Panc1 (cell line): ENCODE measurements around the gene COMMD1. TPM values are rescaled to one million over a fixed set of nuclear protein-coding genes. Genes with fewer than 3 reads are reported as not detected.
"Not testable (repeated sequence)": the region's sequence is repeated elsewhere in the genome, so short reads cannot be mapped to it uniquely, and the experiment has no call there.

ENCODE experiments used
- ATAC-seq: fragments of 200-7000 bp; cut with Tn5 transposase; 2 replicates; pipeline ENCODE4 v1.9.1; 2020; ENCODE audit warnings: mild to moderate bottlenecking, moderate library complexity
- BruUV-seq: library from RNA; stranded (reverse); fragments of 400-500 nt; replicated peaks from 2 replicates; lab custom pipeline; 2021; lab: Mats Ljungman, UMichigan
- CTCF ChIA-PET: fragments of 300-600 bp; sonication (Branson Sonifier 250); formaldehyde crosslinking; loops from one replicate; lab custom pipeline; 2022; ENCODE audit warnings: antibody characterized with exemption; lab: Charles Lee
- POLR2A ChIA-PET: fragments of 300-600 bp; sonication (Branson Sonifier 250); formaldehyde crosslinking; loops from one replicate; lab custom pipeline; 2022; ENCODE audit warnings: antibody characterized with exemption; lab: Charles Lee
- DNase-seq: peaks from one replicate; pipeline ENCODE4 v3.0.0-alpha.2; 2010; ENCODE audit warnings: low read depth, low spot score
- H3K27ac ChIP-seq: 2 replicates; pipeline ENCODE4 v1.5.1; 2011; ENCODE audit warnings: mild to moderate bottlenecking, low read length, inconsistent platforms
- H3K27me3 ChIP-seq: fragments of 200-500 bp; sonication (Bioruptor generic); 2 replicates; pipeline ENCODE4 v1.6.0; 2014; ENCODE audit warnings: low read length, inconsistent platforms; ENCODE audit not compliant: control insufficient read depth, insufficient read depth
- H3K36me3 ChIP-seq: fragments of 200-500 bp; sonication (Bioruptor generic); 2 replicates; pipeline ENCODE4 v1.5.1; 2014; ENCODE audit warnings: inconsistent platforms, mild to moderate bottlenecking, low read length, moderate library complexity; ENCODE audit not compliant: control insufficient read depth, insufficient read depth
- H3K4me1 ChIP-seq: 2 replicates; pipeline ENCODE4 v1.5.1; 2011; ENCODE audit warnings: inconsistent platforms, mild to moderate bottlenecking, low read length, moderate library complexity; ENCODE audit not compliant: control insufficient read depth, insufficient read depth
- H3K4me3 ChIP-seq, 2 experiments: 2 replicates each; pipeline ENCODE4 v1.5.1; 2011 to 2012; ENCODE audit warnings: low read depth in 2 of 2, low read length in 2 of 2, mild to moderate bottlenecking in 2 of 2, inconsistent platforms in 1 of 2, moderate library complexity in 1 of 2
- H3K9me3 ChIP-seq: fragments of 200-500 bp; sonication (Bioruptor generic); 2 replicates; pipeline ENCODE4 v1.5.1; 2014; ENCODE audit warnings: low read depth, mild to moderate bottlenecking, inconsistent platforms, low read length, moderate library complexity; ENCODE audit not compliant: control insufficient read depth, insufficient read depth
- CTCF ChIP-seq: fragments of 450-650 bp; IDR thresholded peaks from 2 replicates; pipeline ENCODE4 v1.5.1; 2017; ENCODE audit warnings: mild to moderate bottlenecking
- POLR2AphosphoS5 ChIP-seq: IDR thresholded peaks from 2 replicates; pipeline ENCODE4 v1.6.1; 2012; ENCODE audit warnings: mild to moderate bottlenecking, low read depth, low read length, moderate library complexity
- SIN3A ChIP-seq: IDR thresholded peaks from 2 replicates; pipeline ENCODE4 v1.6.1; 2012; ENCODE audit warnings: low read depth, mild to moderate bottlenecking, low read length, moderate library complexity, borderline replicate concordance; ENCODE audit not compliant: insufficient read depth
- TCF7L2 ChIP-seq: IDR thresholded peaks from 2 replicates; pipeline ENCODE4 v1.6.1; 2011; ENCODE audit warnings: mild to moderate bottlenecking, low read depth, low read length, inconsistent platforms
- in situ Hi-C: cut with HindIII; loops from 2 replicates; pipeline ENCODE4 v1.10.0; 2016; ENCODE audit warnings: low sequenced_read_pairs, low pct_unique_long_range_greater_than_20kb
- intact Hi-C: fragments of 100-400 bp; cut with micrococcal nuclease; formaldehyde crosslinking; loops from one replicate; pipeline ENCODE4 v1.10.0; 2022; ENCODE audit not compliant: unreplicated experiment
- total RNA-seq: library from RNA; stranded (reverse); gene quantifications from one replicate; pipeline ENCODE4 v1.2.1, GENCODE V29; 2021; ENCODE audit not compliant: unreplicated experiment
- TF ChIP-seq, protein P1 (sequence below), 2 experiments: IDR thresholded peaks; 2 replicates each; pipeline ENCODE4 v1.6.1; 2011 to 2012; ENCODE audit warnings: low read depth in 2 of 2, control low read depth in 1 of 2, low read length in 1 of 2, mild to moderate bottlenecking in 1 of 2, moderate library complexity in 1 of 2; ENCODE audit not compliant: insufficient read depth in 1 of 2

The COMMD1 gene
- total RNA-seq, 1 experiment from 2014 or later = 40.3 TPM

GRCh38 chr2:61951881-61952280 is 46.4 kb downstream of the COMMD1 start:
- Histone ChIP-seq H3K27ac (no peak overlapping the region), H3K27me3 (no peaks in the 10 kb centered on the region), H3K36me3 (no peaks in the 10 kb centered on the region), H3K4me1 (peaks cover 10% of the 10 kb centered on the region), H3K9me3 (no peaks in the 10 kb centered on the region), H3K4me3 (no peak overlapping the region)
- intact Hi-C loops (no loop called here), in situ Hi-C loops (no loop called here)
- no TSS peak for BruUV-seq
- CTCF ChIA-PET = no interaction called here
- ATAC-seq (no peak), DNase-seq (no peak)
- TF ChIP-seq SIN3A (no peak), POLR2AphosphoS5 (no peak), TCF7L2 (no peak), CTCF (no peak)
- TF ChIP-seq, protein P1, sequence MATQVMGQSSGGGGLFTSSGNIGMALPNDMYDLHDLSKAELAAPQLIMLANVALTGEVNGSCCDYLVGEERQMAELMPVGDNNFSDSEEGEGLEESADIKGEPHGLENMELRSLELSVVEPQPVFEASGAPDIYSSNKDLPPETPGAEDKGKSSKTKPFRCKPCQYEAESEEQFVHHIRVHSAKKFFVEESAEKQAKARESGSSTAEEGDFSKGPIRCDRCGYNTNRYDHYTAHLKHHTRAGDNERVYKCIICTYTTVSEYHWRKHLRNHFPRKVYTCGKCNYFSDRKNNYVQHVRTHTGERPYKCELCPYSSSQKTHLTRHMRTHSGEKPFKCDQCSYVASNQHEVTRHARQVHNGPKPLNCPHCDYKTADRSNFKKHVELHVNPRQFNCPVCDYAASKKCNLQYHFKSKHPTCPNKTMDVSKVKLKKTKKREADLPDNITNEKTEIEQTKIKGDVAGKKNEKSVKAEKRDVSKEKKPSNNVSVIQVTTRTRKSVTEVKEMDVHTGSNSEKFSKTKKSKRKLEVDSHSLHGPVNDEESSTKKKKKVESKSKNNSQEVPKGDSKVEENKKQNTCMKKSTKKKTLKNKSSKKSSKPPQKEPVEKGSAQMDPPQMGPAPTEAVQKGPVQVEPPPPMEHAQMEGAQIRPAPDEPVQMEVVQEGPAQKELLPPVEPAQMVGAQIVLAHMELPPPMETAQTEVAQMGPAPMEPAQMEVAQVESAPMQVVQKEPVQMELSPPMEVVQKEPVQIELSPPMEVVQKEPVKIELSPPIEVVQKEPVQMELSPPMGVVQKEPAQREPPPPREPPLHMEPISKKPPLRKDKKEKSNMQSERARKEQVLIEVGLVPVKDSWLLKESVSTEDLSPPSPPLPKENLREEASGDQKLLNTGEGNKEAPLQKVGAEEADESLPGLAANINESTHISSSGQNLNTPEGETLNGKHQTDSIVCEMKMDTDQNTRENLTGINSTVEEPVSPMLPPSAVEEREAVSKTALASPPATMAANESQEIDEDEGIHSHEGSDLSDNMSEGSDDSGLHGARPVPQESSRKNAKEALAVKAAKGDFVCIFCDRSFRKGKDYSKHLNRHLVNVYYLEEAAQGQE (IDR thresholded peaks at IDR 0.05; ENCODE audit: insufficient read depth in 1 of 2, low read depth in 2 of 2, low read length in 1 of 2) = no peak
- POLR2A ChIA-PET = no interaction called here

DNA sequence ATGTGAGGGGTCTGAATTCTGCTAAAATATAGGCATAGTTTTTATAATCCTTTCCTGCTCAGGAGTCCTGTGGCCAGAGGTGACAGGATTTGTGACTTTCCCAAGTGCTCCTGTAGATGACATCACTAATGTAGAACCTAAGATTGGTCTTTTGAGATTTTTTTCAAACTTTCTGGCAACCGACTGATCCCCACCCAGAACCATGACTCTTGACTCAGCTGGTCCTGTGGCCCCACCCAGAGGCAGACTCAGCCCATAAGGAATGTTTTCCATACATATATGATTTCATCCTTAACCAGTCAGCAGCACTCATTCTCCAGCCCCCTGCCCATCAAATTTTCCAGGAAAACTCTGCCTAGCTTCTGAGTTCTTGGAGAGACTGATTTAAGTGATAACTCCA is 46.8 kb downstream of the COMMD1 start:
- intact Hi-C loops (no loop called here), in situ Hi-C loops (no loop called here)
- no peak for DNase-seq
- Histone ChIP-seq H3K27me3 (no peaks in the 10 kb centered on the region), H3K9me3 (no peaks in the 10 kb centered on the region), H3K27ac (no peak overlapping the region), H3K4me3 (no peak overlapping the region), H3K4me1 (peaks cover 10% of the 10 kb centered on the region), H3K36me3 (no peaks in the 10 kb centered on the region)
- ATAC-seq = no peak
- BruUV-seq = no TSS peak
- ChIA-PET POLR2A (no interaction called here), CTCF (no interaction called here)
- TF ChIP-seq POLR2AphosphoS5 (no peak), SIN3A (no peak)

DNA sequence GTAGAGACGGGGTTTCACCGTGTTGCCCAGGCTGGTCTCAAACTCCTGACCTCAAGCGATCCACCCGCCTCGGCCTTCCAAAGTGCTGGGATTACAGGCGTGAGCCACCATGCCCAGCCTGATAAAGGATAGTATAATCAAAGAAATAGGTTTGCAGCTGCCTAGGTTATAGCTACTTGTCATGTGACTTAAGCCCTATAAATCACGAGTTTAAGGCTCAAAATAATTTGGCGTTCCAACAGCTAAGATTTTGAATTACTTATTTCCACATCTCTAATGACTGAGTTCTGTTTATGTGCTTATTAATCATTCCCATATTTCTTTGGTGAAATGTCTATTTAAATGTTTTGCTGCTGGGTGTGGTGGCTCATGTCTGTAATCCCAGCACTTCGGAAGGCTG is 49.4 kb downstream of the COMMD1 start:
- POLR2A ChIA-PET = interaction anchor here (0.7 kb wide), 1 partner anchor 320 kb away, joined by 3 read pairs; no protein-coding TSS in a partner anchor
- intact Hi-C loops, BruUV-seq: not testable (repeated sequence)

More for the DNA sequence above, 49.4 kb downstream of the COMMD1 start:
- DNase-seq, H3K27ac ChIP-seq, H3K27me3 ChIP-seq, H3K36me3 ChIP-seq, H3K4me1 ChIP-seq, CTCF ChIA-PET, in situ Hi-C loops, H3K4me3 ChIP-seq, ATAC-seq, H3K9me3 ChIP-seq: not testable (repeated sequence)
